OCI-LY1 (cell line): ENCODE measurements around the gene DLGAP3.

ENCODE experiments used
- EZH2 ChIP-seq: fragments of 200-600 bp; sonication (generic), shearing (Covaris generic); IDR thresholded peaks from 2 replicates; pipeline ENCODE4 v1.8.0; 2017; ENCODE audit warnings: borderline replicate concordance, mixed run types, mild to moderate bottlenecking, antibody characterized with exemption, low read length, moderate library complexity, mixed read lengths
- TF ChIP-seq, protein P1 (sequence below): fragments of 200-600 bp; sonication (generic), shearing (Covaris generic); IDR thresholded peaks from 2 replicates; pipeline ENCODE4 v1.5.1; 2017; ENCODE audit warnings: mild to moderate bottlenecking, antibody characterized with exemption, low read length, moderate library complexity, mixed read lengths

DNA sequence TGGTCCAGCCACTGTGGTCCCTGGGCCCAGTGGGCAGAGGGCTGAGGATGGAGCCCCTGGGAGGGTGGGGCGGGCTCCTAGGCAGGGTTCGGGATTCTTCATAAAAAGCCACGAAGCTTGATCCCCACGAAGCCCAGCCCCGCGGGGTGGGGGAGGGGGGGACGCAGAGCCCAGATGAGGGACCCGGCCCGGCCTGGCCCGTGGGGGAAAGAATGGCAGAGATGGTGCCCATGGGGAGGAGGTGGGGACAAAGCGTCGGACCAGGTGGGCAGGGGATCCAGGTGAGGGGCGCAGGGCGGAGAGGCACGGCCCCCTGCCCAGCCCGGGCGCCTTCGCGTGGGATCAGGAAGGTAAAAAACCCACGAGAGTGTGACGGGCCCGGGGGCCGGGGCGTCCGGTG, 63.9 kb downstream of the DLGAP3 start:
- TF ChIP-seq, protein P1, sequence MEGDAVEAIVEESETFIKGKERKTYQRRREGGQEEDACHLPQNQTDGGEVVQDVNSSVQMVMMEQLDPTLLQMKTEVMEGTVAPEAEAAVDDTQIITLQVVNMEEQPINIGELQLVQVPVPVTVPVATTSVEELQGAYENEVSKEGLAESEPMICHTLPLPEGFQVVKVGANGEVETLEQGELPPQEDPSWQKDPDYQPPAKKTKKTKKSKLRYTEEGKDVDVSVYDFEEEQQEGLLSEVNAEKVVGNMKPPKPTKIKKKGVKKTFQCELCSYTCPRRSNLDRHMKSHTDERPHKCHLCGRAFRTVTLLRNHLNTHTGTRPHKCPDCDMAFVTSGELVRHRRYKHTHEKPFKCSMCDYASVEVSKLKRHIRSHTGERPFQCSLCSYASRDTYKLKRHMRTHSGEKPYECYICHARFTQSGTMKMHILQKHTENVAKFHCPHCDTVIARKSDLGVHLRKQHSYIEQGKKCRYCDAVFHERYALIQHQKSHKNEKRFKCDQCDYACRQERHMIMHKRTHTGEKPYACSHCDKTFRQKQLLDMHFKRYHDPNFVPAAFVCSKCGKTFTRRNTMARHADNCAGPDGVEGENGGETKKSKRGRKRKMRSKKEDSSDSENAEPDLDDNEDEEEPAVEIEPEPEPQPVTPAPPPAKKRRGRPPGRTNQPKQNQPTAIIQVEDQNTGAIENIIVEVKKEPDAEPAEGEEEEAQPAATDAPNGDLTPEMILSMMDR = no peak
- no peak for TF ChIP-seq EZH2
